SK-N-SH (cell line): Measurements from ENCODE around the gene SULT2B1. TPM values are rescaled to one million over a fixed set of nuclear protein-coding genes. Genes with fewer than 3 reads are reported as not detected.

Experiments used
- CTCF ChIA-PET: fragments of 300-600, 350-600 bp; formaldehyde crosslinking; extraction: SDS; loops from one replicate; lab custom pipeline; 2021; lab: Yijun Ruan, JAX
- POLR2A ChIA-PET: fragments of 350-600 bp; sonication (Branson Sonifier 250); formaldehyde crosslinking; extraction: SDS; loops from one replicate; lab custom pipeline; 2020; ENCODE audit warnings: antibody characterized with exemption, inconsistent platforms; lab: Yijun Ruan, JAX
- DNase-seq: peaks from one replicate; pipeline ENCODE4 v3.0.0; 2012
- H2AFZ ChIP-seq: fragments of 200-600 bp; sonication (generic); 2 replicates; pipeline ENCODE4 v1.8.1; 2016; ENCODE audit warnings: antibody characterized with exemption, mild to moderate bottlenecking, low read depth
- H3F3A ChIP-seq: fragments of 200-600 bp; sonication (generic); replicated peaks from 2 replicates; pipeline ENCODE3; 2016; ENCODE audit warnings: antibody characterized with exemption, mild to moderate bottlenecking; ENCODE audit not compliant: insufficient read depth
- H3K27ac ChIP-seq, 2 experiments: fragments of 200-500 bp in 1 of 2; fragments of 200-600 bp in 1 of 2; sonication (Bioruptor generic) in 1 of 2; sonication (generic), shearing (Covaris generic) in 1 of 2; 2 replicates each; pipeline versions ENCODE4 v1.5.1 to v1.6.1; 2014 to 2016; ENCODE audit warnings: low read depth in 2 of 2, inconsistent platforms in 1 of 2, low read length in 1 of 2, mild to moderate bottlenecking in 1 of 2, mixed read lengths in 1 of 2
- H3K27me3 ChIP-seq: fragments of 200-600 bp; sonication (generic), shearing (Covaris generic); 2 replicates; pipeline ENCODE4 v1.6.1; 2016; ENCODE audit warnings: mixed run types; ENCODE audit not compliant: insufficient read depth
- H3K36me3 ChIP-seq, 2 experiments: fragments of 200-500 bp in 1 of 2; fragments of 200-600 bp in 1 of 2; sonication (Bioruptor generic) in 1 of 2; sonication (generic) in 1 of 2; replicated peaks in 1 of 2; 2 replicates each; pipeline versions ENCODE3 to v1.5.1; 2014 to 2016; ENCODE audit warnings: low read length in 1 of 2, mild to moderate bottlenecking in 1 of 2; ENCODE audit not compliant: insufficient read depth in 2 of 2, control insufficient read depth in 1 of 2
- H3K4me1 ChIP-seq, 2 experiments: fragments of 200-500 bp in 1 of 2; fragments of 200-600 bp in 1 of 2; sonication (Bioruptor generic) in 1 of 2; sonication (generic), shearing (Covaris generic) in 1 of 2; 2 replicates each; pipeline versions ENCODE4 v1.5.1 to v1.6.1; 2014 to 2016; ENCODE audit warnings: low read depth in 1 of 2, low read length in 1 of 2, mixed run types in 1 of 2; ENCODE audit not compliant: insufficient read depth in 2 of 2, control insufficient read depth in 1 of 2
- H3K4me2 ChIP-seq: fragments of 200-600 bp; sonication (generic), shearing (Covaris generic); 2 replicates; pipeline ENCODE4 v1.6.1; 2017; ENCODE audit warnings: mixed run types
- H3K4me3 ChIP-seq, 2 experiments: fragments of 200-500 bp in 1 of 2; fragments of 200-600 bp in 1 of 2; sonication (Bioruptor generic) in 1 of 2; sonication (generic), shearing (Covaris generic) in 1 of 2; 2 replicates each; pipeline versions ENCODE4 v1.5.1 to v1.8.1; 2014 to 2016; ENCODE audit warnings: low read depth in 2 of 2, inconsistent platforms in 1 of 2, low read length in 1 of 2, mild to moderate bottlenecking in 1 of 2, mixed read lengths in 1 of 2, moderate library complexity in 1 of 2
- H3K79me2 ChIP-seq: fragments of 200-600 bp; sonication (generic); 2 replicates; pipeline ENCODE4 v1.8.1; 2017; ENCODE audit warnings: mild to moderate bottlenecking; ENCODE audit not compliant: insufficient read depth
- H3K9ac ChIP-seq: fragments of 200-600 bp; sonication (generic); 2 replicates; pipeline ENCODE4 v1.6.1; 2017; ENCODE audit warnings: mixed run types
- H3K9me2 ChIP-seq: fragments of 200-600 bp; sonication (generic); 2 replicates; pipeline ENCODE4 v1.6.1; 2017; ENCODE audit warnings: mixed run types
- H3K9me3 ChIP-seq: fragments of 200-600 bp; sonication (generic); 2 replicates; pipeline ENCODE4 v1.6.1; 2017; ENCODE audit warnings: mixed run types, mild to moderate bottlenecking, moderate library complexity
- H4K20me1 ChIP-seq: fragments of 200-600 bp; sonication (generic); 2 replicates; pipeline ENCODE4 v1.6.1; 2017; ENCODE audit warnings: mild to moderate bottlenecking, mixed run types; ENCODE audit not compliant: insufficient read depth
- FOSL2 ChIP-seq: IDR thresholded peaks from 2 replicates; pipeline ENCODE4 v1.4.0; 2012; ENCODE audit warnings: low read depth, mild to moderate bottlenecking, moderate library complexity, borderline replicate concordance
- GABPA ChIP-seq: IDR thresholded peaks from 2 replicates; pipeline ENCODE4 v1.4.0; 2012; ENCODE audit warnings: low read depth, mild to moderate bottlenecking
- GATA2 ChIP-seq: sonication (generic); formaldehyde crosslinking; IDR thresholded peaks from 2 replicates; pipeline ENCODE4 v1.5.0; 2020; ENCODE audit warnings: mild to moderate bottlenecking, missing genetic modification reagents
- JUND ChIP-seq: IDR thresholded peaks from 2 replicates; pipeline ENCODE4 v1.4.0; 2012
- MEF2A ChIP-seq: IDR thresholded peaks from 2 replicates; pipeline ENCODE4 v1.4.0; 2012; ENCODE audit warnings: low read depth, borderline replicate concordance
- NFIC ChIP-seq: IDR thresholded peaks from 2 replicates; pipeline ENCODE4 v1.4.0; 2012; ENCODE audit warnings: borderline replicate concordance
- NRF1 ChIP-seq: IDR thresholded peaks from 2 replicates; pipeline ENCODE4 v1.6.1; 2012; ENCODE audit warnings: low read depth, mild to moderate bottlenecking, low read length
- PBX3 ChIP-seq: IDR thresholded peaks from 2 replicates; pipeline ENCODE4; 2012
- POLR2AphosphoS5 ChIP-seq: IDR thresholded peaks from 2 replicates; pipeline ENCODE4 v1.6.1; 2012; ENCODE audit warnings: low read depth, low read length
- RAD21 ChIP-seq: IDR thresholded peaks from 2 replicates; pipeline ENCODE4 v1.6.1; 2012; ENCODE audit warnings: mild to moderate bottlenecking, low read length
- RXRA ChIP-seq: IDR thresholded peaks from 2 replicates; pipeline ENCODE4 v1.4.0; 2012; ENCODE audit warnings: low read depth, mild to moderate bottlenecking, borderline replicate concordance
- SIN3A ChIP-seq: IDR thresholded peaks from 2 replicates; pipeline ENCODE4 v1.6.1; 2012; ENCODE audit warnings: low read depth, mild to moderate bottlenecking, low read length, moderate library complexity, borderline replicate concordance
- SMC3 ChIP-seq: IDR thresholded peaks from 2 replicates; pipeline ENCODE4 v1.6.1; 2012; ENCODE audit warnings: low read depth, low read length, improper control_type of control experiment
- TAF1 ChIP-seq: IDR thresholded peaks from 2 replicates; pipeline ENCODE4 v1.6.1; 2012; ENCODE audit warnings: low read depth, mild to moderate bottlenecking, low read length, moderate library complexity, borderline replicate concordance
- TCF12 ChIP-seq: IDR thresholded peaks from 2 replicates; pipeline ENCODE4 v1.4.0; 2012
- TEAD4 ChIP-seq: IDR thresholded peaks from 2 replicates; pipeline ENCODE4 v1.4.0; 2012; ENCODE audit warnings: mild to moderate bottlenecking, borderline replicate concordance; ENCODE audit not compliant: insufficient read depth
- USF2 ChIP-seq: fragments of 150-350 bp; IDR thresholded peaks from 2 replicates; pipeline ENCODE4 v1.6.1; 2017; ENCODE audit warnings: antibody characterized with exemption, low read length, low read depth, borderline replicate concordance
- YY1 ChIP-seq: IDR thresholded peaks from 2 replicates; pipeline ENCODE4 v1.4.0; 2012; ENCODE audit warnings: low read depth, mild to moderate bottlenecking
- ZBTB33 ChIP-seq: IDR thresholded peaks from 2 replicates; pipeline ENCODE4 v1.4.0; 2012; ENCODE audit warnings: low read depth, borderline replicate concordance
- WGBS: methylation state at CpG from one replicate; pipeline ENCODE4 v1.1.6; 2017; ENCODE audit warnings: low lambda C conversion rate; 5-methylcytosine and 5-hydroxymethylcytosine counted together
- polyA plus RNA-seq, 3 experiments: library from polyadenylated mRNA; depleted of rRNA; stranded (reverse); fragments of >200 nt; gene quantifications; 2 replicates each; pipeline ENCODE4 v1.2.3, GENCODE V29; 2012

The SULT2B1 gene
- polyA plus RNA-seq, 1 of the 3 experiments (the other 2 are of a cell fraction): 0.92 TPM

- H2AFZ ChIP-seq: no peak overlapping the region
- H3K9ac ChIP-seq: no peak overlapping the region
- no peak overlapping the region for H3K27ac ChIP-seq
- 91% methylated on average over 5 of the region's 5 CpGs for WGBS
- no peaks in the 10 kb centered on the region for H3K79me2 ChIP-seq
- no peaks in the 10 kb centered on the region for H4K20me1 ChIP-seq
- no peak overlapping the region for H3K4me3 ChIP-seq
- DNase-seq: no peak
- H3K9me2 ChIP-seq: no peaks in the 10 kb centered on the region
- no peaks in the 10 kb centered on the region for H3K36me3 ChIP-seq
- no peak for TF ChIP-seq PBX3
- TF ChIP-seq NRF1: no peak
- no peak for TF ChIP-seq SIN3A
- no peak for TF ChIP-seq SMC3
- no peak for TF ChIP-seq USF2
- TF ChIP-seq RXRA: no peak
- TF ChIP-seq TAF1: no peak
- TF ChIP-seq TCF12: no peak
- H3K4me2 ChIP-seq: no peak overlapping the region
- POLR2A ChIA-PET: interaction anchor here (0.7 kb wide), 2 partner anchors 9 to 29 kb away, joined by 3 read pairs; no protein-coding TSS in a partner anchor
- CTCF ChIA-PET: interaction anchor here (1.2 to 1.9 kb wide), 2 partner anchors 73 to 145 kb away, joined by 4 to 5 read pairs; no protein-coding TSS in a partner anchor
- peaks cover 11% of the 10 kb centered on the region for H3F3A ChIP-seq
- no peaks in the 10 kb centered on the region for H3K27me3 ChIP-seq
- H3K4me1 ChIP-seq: peaks cover 10 to 13% of the 10 kb centered on the region in 2 experiments; a peak in 2 of 4 replicates
- H3K9me3 ChIP-seq: no peaks in the 10 kb centered on the region
Measured at GRCh38 chr19:48642862-48643261, 90.9 kb downstream of the SULT2B1 start.

GRCh38 chr19:48644355-48644754 lies 92.4 kb downstream of the SULT2B1 start:
- TF ChIP-seq POLR2AphosphoS5 (no peak), PBX3 (no peak), ZBTB33 (no peak), RXRA (no peak), GATA2 (CRISPR knock-in tag) (no peak), GABPA (no peak), TEAD4 (no peak), FOSL2 (no peak), YY1 (no peak), MEF2A (no peak), NFIC (no peak), RAD21 (no peak), JUND (no peak)
- no peak overlapping the region for H3K9ac ChIP-seq
- CTCF ChIA-PET: interaction anchor here (2.7 kb wide), 2 partner anchors 30 to 199 kb away, joined by 25 to 35 read pairs; no protein-coding TSS in a partner anchor
- H3K4me3 ChIP-seq: peak overlapping the region in 1 of 2 experiments; percentile 43; a peak in 2 of 4 replicates
- H2AFZ ChIP-seq: no peak overlapping the region
- no peaks in the 10 kb centered on the region for H3K36me3 ChIP-seq
- H4K20me1 ChIP-seq: no peaks in the 10 kb centered on the region
- peaks cover 4 to 6% of the 10 kb centered on the region in 2 experiments; a peak in 2 of 4 replicates for H3K4me1 ChIP-seq
- no peak overlapping the region; a peak in 1 of 4 replicates for H3K27ac ChIP-seq
- WGBS: 83% methylated on average over 4 of the region's 4 CpGs
- H3F3A ChIP-seq: peaks cover 11% of the 10 kb centered on the region
- no peaks in the 10 kb centered on the region for H3K9me3 ChIP-seq
- H3K4me2 ChIP-seq: peak overlapping the region; percentile 99; the same call in 1 of the 2 replicates
- H3K27me3 ChIP-seq: no peaks in the 10 kb centered on the region
- H3K9me2 ChIP-seq: no peaks in the 10 kb centered on the region
- H3K79me2 ChIP-seq: no peaks in the 10 kb centered on the region
- POLR2A ChIA-PET: interaction anchor here (1.9 kb wide), 1 partner anchor 25 kb away, joined by 6 read pairs; the partner anchor contains the start of genes RPL18 and SPHK2
- DNase-seq: no peak
